ENCODE measurements around the gene BDP1. TPM values are rescaled to one million over a fixed set of nuclear protein-coding genes. Genes with fewer than 3 reads are reported as not detected.
"Not testable (repeated sequence)": the region's sequence is repeated elsewhere in the genome, so short reads cannot be mapped to it uniquely, and the experiment has no call there.

BDP1 gene
- total RNA-seq, 1 donor from 2014 or later, result 36.1 TPM

DNA sequence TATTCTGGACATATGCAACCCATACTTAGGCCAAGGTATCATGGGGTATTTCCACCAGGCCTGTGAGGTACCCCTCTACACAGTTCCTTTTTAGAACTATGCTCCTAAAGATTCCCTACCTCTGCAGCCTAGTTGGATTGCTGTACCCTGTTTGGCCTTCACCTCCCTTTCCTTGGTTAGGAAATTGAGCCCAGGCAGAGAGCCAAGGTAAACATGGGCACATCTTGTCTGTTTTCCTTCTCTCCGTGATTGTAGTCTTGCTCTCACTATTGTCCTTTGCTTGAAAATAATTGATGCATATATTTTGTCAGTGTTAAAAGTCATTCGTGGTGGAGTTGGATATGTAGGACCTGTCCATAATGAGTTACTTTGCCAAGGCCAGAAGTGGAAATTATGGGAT is 26.7 kb downstream of the BDP1 start:
- H3K4me3 Mint-ChIP-seq (ENCODE audit: low read depth), result no peak overlapping the region
- H3K27ac Mint-ChIP-seq, result no peak overlapping the region
- H3K36me3 Mint-ChIP-seq (ENCODE audit: low read depth), result peaks cover 62% of the 10 kb centered on the region

GRCh38 chr5:71483355-71483754 is 27.9 kb downstream of the BDP1 start:
- Mint-ChIP-seq H3K4me3 (ENCODE audit: low read depth) (no peak overlapping the region), H3K4me1 (ENCODE audit: low read depth) (peaks cover 3% of the 10 kb centered on the region), H3K9me3 (no peaks in the 10 kb centered on the region), H3K36me3 (ENCODE audit: low read depth) (peaks cover 64% of the 10 kb centered on the region), H3K27ac (no peak overlapping the region), H3K27me3 (ENCODE audit: low read depth) (no peaks in the 10 kb centered on the region)
- DNase-seq (ENCODE audit: low spot score), result no peak
- intact Hi-C loops (cut with micrococcal nuclease), result no loop called here

More for the DNA sequence above, 26.7 kb downstream of the BDP1 start:
- Mint-ChIP-seq H3K27me3 (ENCODE audit: low read depth) (no peaks in the 10 kb centered on the region), H3K4me1 (ENCODE audit: low read depth) (peaks cover 3% of the 10 kb centered on the region), H3K9me3 (no peaks in the 10 kb centered on the region)
- intact Hi-C loops (cut with micrococcal nuclease), result no loop called here
- no peak for DNase-seq (ENCODE audit: low spot score)

- H3K27me3 Mint-ChIP-seq (ENCODE audit: low read depth), result no peaks in the 10 kb centered on the region
- H3K4me3 Mint-ChIP-seq (ENCODE audit: low read depth), result no peak overlapping the region
- intact Hi-C loops (cut with micrococcal nuclease), result no loop called here
- H3K4me1 Mint-ChIP-seq (ENCODE audit: low read depth), result no peaks in the 10 kb centered on the region
- H3K9me3 Mint-ChIP-seq, result no peaks in the 10 kb centered on the region
- DNase-seq (ENCODE audit: low spot score), result no peak
- H3K27ac Mint-ChIP-seq, result no peak overlapping the region
- peaks cover 63% of the 10 kb centered on the region for H3K36me3 Mint-ChIP-seq (ENCODE audit: low read depth)
Measured at GRCh38 chr5:71492817-71493615, 37.6 kb downstream of the BDP1 start.

- H3K4me1 Mint-ChIP-seq (ENCODE audit: low read depth); H3K4me3 Mint-ChIP-seq (ENCODE audit: low read depth); H3K9me3 Mint-ChIP-seq; H3K27me3 Mint-ChIP-seq (ENCODE audit: low read depth); DNase-seq (ENCODE audit: low spot score); intact Hi-C loops (cut with micrococcal nuclease); H3K27ac Mint-ChIP-seq: not testable (repeated sequence)
- peaks cover 57% of the 10 kb centered on the region for H3K36me3 Mint-ChIP-seq (ENCODE audit: low read depth)
Measured at GRCh38 chr5:71494202-71494601, 38.8 kb downstream of the BDP1 start.

GRCh38 chr5:71498756-71499155 is 43.3 kb downstream of the BDP1 start:
- H3K27me3 Mint-ChIP-seq (ENCODE audit: low read depth); DNase-seq (ENCODE audit: low spot score): not testable (repeated sequence)

GRCh38 chr5:71503536-71503935 is 48.1 kb downstream of the BDP1 start:
- no peaks in the 10 kb centered on the region for H3K9me3 Mint-ChIP-seq
- peaks cover 70% of the 10 kb centered on the region for H3K36me3 Mint-ChIP-seq (ENCODE audit: low read depth)
- intact Hi-C loops (cut with micrococcal nuclease), result no loop called here
- no peaks in the 10 kb centered on the region for H3K4me1 Mint-ChIP-seq (ENCODE audit: low read depth)
- no peak overlapping the region for H3K4me3 Mint-ChIP-seq (ENCODE audit: low read depth)
- H3K27me3 Mint-ChIP-seq (ENCODE audit: low read depth), result no peaks in the 10 kb centered on the region
- no peak for DNase-seq (ENCODE audit: low spot score)
- H3K27ac Mint-ChIP-seq, result no peak overlapping the region

More at GRCh38 chr5:71498756-71499155, 43.3 kb downstream of the BDP1 start:
- H3K9me3 Mint-ChIP-seq; H3K4me3 Mint-ChIP-seq (ENCODE audit: low read depth); H3K27ac Mint-ChIP-seq; H3K4me1 Mint-ChIP-seq (ENCODE audit: low read depth); intact Hi-C loops (cut with micrococcal nuclease): not testable (repeated sequence)
- H3K36me3 Mint-ChIP-seq (ENCODE audit: low read depth), result peaks cover 50% of the 10 kb centered on the region

GRCh38 chr5:71522151-71522550 is 66.7 kb downstream of the BDP1 start:
- peaks cover 63% of the 10 kb centered on the region for H3K36me3 Mint-ChIP-seq (ENCODE audit: low read depth)
- H3K27me3 Mint-ChIP-seq (ENCODE audit: low read depth), result no peaks in the 10 kb centered on the region
- H3K4me3 Mint-ChIP-seq (ENCODE audit: low read depth), result no peak overlapping the region
- H3K9me3 Mint-ChIP-seq, result no peaks in the 10 kb centered on the region
- intact Hi-C loops (cut with micrococcal nuclease), result no loop called here
- DNase-seq (ENCODE audit: low spot score), result no peak
- no peaks in the 10 kb centered on the region for H3K4me1 Mint-ChIP-seq (ENCODE audit: low read depth)
- no peak overlapping the region for H3K27ac Mint-ChIP-seq

DNA sequence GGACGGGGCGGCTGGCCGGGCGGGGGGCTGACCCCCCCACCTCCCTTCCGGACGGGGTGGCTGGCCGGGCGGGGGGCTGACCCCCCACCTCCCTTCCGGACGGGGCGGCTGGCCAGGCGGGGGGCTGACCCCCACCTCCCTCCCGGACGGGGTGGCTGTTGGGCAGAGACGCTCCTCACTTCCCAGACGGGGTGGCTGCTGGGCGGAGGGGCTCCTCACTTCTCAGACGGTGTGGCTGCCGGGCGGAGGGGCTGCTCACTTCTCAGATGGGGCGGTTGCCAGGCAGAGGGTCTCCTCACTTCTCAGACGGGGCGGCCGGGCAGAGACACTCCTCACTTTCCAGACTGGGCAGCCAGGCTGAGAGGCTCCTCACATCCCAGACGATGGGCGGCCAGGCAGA is 70.2 kb downstream of the BDP1 start:
- H3K4me1 Mint-ChIP-seq (ENCODE audit: low read depth); H3K4me3 Mint-ChIP-seq (ENCODE audit: low read depth); H3K27me3 Mint-ChIP-seq (ENCODE audit: low read depth); DNase-seq (ENCODE audit: low spot score); H3K27ac Mint-ChIP-seq; H3K9me3 Mint-ChIP-seq; intact Hi-C loops (cut with micrococcal nuclease): not testable (repeated sequence)
- peaks cover 57% of the 10 kb centered on the region for H3K36me3 Mint-ChIP-seq (ENCODE audit: low read depth)

- Mint-ChIP-seq H3K4me3 (ENCODE audit: low read depth) (no peak overlapping the region), H3K9me3 (no peaks in the 10 kb centered on the region), H3K4me1 (ENCODE audit: low read depth) (peaks cover 6% of the 10 kb centered on the region), H3K27me3 (ENCODE audit: low read depth) (no peaks in the 10 kb centered on the region), H3K27ac (no peak overlapping the region), H3K36me3 (ENCODE audit: low read depth) (peaks cover 54% of the 10 kb centered on the region)
- no peak for DNase-seq (ENCODE audit: low spot score)
- intact Hi-C loops (cut with micrococcal nuclease), result no loop called here
Measured at GRCh38 chr5:71528206-71528605, 72.8 kb downstream of the BDP1 start.

DNA sequence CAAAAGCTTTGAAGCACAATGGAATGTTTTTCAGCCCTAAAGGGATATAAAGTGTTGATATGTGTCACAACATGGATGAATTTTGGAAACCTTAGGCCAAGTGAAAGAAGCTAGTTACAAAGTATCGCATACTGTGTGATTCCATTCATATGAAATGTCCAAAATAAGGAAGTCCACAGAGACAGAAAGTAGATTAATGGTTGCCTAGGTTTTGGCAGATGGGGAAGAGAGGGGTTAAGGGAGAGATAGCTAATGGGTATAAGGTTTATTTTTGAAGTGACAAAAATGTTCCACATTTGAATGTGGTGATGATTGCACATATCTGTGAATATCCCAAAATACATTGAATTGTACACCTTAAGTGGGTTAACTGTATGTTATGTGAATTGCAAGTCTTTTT is 74.2 kb downstream of the BDP1 start:
- no peak for DNase-seq (ENCODE audit: low spot score)

DNA sequence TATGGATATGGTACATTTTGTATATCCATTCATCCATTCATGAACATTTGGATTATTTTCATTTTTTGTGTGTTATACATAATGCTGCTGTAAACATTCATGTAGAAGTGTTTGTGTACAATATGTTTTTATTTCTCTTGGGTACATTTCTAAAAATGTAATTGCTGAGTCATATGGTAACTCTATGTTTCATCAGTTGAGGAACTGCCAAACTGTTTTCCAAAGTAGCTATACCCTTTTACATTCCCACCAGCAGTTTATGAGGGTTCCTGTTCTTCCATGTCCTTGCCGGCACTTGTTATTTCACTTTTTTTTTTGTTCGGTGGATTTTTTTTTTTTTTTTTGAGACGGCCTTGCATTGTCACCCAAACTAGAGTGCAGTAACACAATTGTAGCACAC is 77.7 kb downstream of the BDP1 start:
- Mint-ChIP-seq H3K27me3 (ENCODE audit: low read depth) (no peaks in the 10 kb centered on the region), H3K9me3 (no peaks in the 10 kb centered on the region), H3K4me3 (ENCODE audit: low read depth) (no peak overlapping the region), H3K36me3 (ENCODE audit: low read depth) (peaks cover 66% of the 10 kb centered on the region), H3K4me1 (ENCODE audit: low read depth) (peaks cover 16% of the 10 kb centered on the region), H3K27ac (peak overlapping the region; percentile 52)
- no peak for DNase-seq (ENCODE audit: low spot score)
- intact Hi-C loops (cut with micrococcal nuclease), result no loop called here

More for the DNA sequence above, 74.2 kb downstream of the BDP1 start:
- Mint-ChIP-seq H3K4me3 (ENCODE audit: low read depth) (no peak overlapping the region), H3K4me1 (ENCODE audit: low read depth) (peaks cover 16% of the 10 kb centered on the region), H3K36me3 (ENCODE audit: low read depth) (peaks cover 58% of the 10 kb centered on the region), H3K9me3 (no peaks in the 10 kb centered on the region), H3K27ac (no peak overlapping the region), H3K27me3 (ENCODE audit: low read depth) (no peaks in the 10 kb centered on the region)
- intact Hi-C loops (cut with micrococcal nuclease), result no loop called here

DNA sequence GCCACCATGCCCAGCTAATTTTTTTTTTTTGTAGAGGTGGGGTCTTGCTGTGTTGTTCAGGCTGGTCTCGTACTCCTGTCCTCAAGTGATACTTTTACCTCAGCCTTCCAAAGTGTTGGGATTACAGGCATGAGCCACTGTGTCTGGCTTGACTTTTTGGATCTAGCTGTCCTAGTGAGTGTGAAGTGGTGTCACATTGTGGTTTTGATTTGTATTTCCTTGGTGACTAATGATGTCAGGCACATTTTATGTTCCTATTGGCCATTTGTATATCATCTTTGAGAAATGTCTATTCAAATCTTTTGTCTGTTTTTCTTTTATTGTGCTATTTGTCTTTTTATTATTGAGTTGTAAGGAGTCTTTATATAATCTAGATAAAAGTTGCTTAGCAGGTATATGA is 78.2 kb downstream of the BDP1 start:
- no peak overlapping the region for H3K4me3 Mint-ChIP-seq (ENCODE audit: low read depth)
- H3K9me3 Mint-ChIP-seq, result no peaks in the 10 kb centered on the region
- intact Hi-C loops (cut with micrococcal nuclease), result no loop called here

DNA sequence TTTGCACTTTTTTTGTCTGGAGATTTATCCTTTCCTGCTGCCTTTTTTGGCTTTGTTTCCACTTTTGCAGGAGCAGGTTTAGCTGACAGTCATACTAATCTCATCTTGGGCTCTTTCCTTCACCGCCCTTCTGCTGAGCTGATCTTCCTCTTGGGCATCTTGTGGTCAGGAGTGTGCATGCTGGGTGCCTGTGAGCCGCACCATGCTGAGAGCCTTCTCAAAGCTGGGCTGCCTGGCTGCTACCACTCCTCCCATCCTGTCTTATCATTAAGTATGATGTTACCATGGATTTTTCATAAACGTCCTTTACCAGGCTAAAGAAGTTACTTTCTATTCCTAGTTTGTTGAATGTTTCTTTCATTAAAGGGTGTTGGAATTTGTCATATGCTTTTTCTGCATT is 82.2 kb downstream of the BDP1 start:
- DNase-seq (ENCODE audit: low spot score), result no peak
- H3K4me1 Mint-ChIP-seq (ENCODE audit: low read depth), result peaks cover 19% of the 10 kb centered on the region
- no peak overlapping the region for H3K4me3 Mint-ChIP-seq (ENCODE audit: low read depth)
- peaks cover 70% of the 10 kb centered on the region for H3K36me3 Mint-ChIP-seq (ENCODE audit: low read depth)
- no peaks in the 10 kb centered on the region for H3K27me3 Mint-ChIP-seq (ENCODE audit: low read depth)
- H3K9me3 Mint-ChIP-seq, result no peaks in the 10 kb centered on the region
- intact Hi-C loops (cut with micrococcal nuclease), result no loop called here
- no peak overlapping the region for H3K27ac Mint-ChIP-seq

More for the DNA sequence above, 78.2 kb downstream of the BDP1 start:
- Mint-ChIP-seq H3K4me1 (ENCODE audit: low read depth) (peaks cover 16% of the 10 kb centered on the region), H3K36me3 (ENCODE audit: low read depth) (peaks cover 65% of the 10 kb centered on the region), H3K27ac (peak overlapping the region; percentile 52), H3K27me3 (ENCODE audit: low read depth) (no peaks in the 10 kb centered on the region)
- no peak for DNase-seq (ENCODE audit: low spot score)
